ENCODE results near the gene PIK3R4. TPM values are rescaled to one million over a fixed set of nuclear protein-coding genes. Genes with fewer than 3 reads are reported as not detected.

PIK3R4 gene
- total RNA-seq, 1 experiment from 2014 or later, result 31.9 TPM

DNA sequence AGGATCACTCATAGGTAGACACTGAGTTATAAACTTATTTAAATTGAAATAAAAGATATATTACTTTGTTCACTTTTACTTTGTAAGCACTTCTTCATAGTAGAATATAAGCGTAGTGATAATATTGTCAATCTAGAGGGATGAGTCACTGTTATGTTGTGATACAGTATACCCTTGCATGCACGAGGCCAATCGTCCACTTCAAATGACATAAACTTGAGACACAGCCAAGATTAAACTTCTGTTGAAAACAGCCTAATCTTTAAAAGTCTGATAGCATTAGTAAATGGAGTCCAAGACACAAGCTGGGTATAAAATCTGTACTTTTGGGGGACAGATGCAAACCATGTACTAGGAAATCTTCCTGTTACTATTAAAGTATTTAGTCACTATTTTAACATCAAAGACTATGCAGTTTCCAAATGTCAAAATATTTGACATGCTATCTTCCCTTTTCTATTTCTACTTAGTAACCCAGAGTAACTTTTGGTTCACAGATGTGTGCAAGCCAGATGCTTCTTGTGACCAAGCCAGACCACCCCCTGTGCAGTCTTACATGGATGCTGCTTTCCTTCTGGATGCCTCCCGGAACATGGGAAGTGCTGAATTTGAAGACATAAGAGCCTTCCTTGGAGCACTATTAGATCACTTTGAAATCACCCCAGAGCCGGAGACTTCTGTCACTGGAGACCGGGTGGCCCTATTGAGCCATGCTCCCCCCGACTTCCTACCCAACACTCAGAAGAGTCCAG is 85.3 kb downstream of the PIK3R4 start:
- no peak for DNase-seq (ENCODE audit: low spot score)
- TF ChIP-seq, protein P1, sequence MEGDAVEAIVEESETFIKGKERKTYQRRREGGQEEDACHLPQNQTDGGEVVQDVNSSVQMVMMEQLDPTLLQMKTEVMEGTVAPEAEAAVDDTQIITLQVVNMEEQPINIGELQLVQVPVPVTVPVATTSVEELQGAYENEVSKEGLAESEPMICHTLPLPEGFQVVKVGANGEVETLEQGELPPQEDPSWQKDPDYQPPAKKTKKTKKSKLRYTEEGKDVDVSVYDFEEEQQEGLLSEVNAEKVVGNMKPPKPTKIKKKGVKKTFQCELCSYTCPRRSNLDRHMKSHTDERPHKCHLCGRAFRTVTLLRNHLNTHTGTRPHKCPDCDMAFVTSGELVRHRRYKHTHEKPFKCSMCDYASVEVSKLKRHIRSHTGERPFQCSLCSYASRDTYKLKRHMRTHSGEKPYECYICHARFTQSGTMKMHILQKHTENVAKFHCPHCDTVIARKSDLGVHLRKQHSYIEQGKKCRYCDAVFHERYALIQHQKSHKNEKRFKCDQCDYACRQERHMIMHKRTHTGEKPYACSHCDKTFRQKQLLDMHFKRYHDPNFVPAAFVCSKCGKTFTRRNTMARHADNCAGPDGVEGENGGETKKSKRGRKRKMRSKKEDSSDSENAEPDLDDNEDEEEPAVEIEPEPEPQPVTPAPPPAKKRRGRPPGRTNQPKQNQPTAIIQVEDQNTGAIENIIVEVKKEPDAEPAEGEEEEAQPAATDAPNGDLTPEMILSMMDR (conservative IDR thresholded peaks at IDR 0.05; ENCODE audit: low read depth, low read length), result no peak
- no peak for TF ChIP-seq EZH2 (IDR thresholded peaks at IDR 0.05; ENCODE audit: borderline replicate concordance, low read depth, low read length, poor library complexity, severe bottlenecking)
- BruUV-seq (replicated peaks), result no TSS peak
- POLR2A ChIA-PET (ENCODE audit: low non-redundant PET), result no interaction called here
- Histone ChIP-seq H3K27ac (ENCODE audit: low read depth, low read length, poor library complexity, severe bottlenecking) (no peak overlapping the region), H3K36me3 (ENCODE audit: insufficient read depth, low read length, poor library complexity, severe bottlenecking) (no peaks in the 10 kb centered on the region), H3K27me3 (replicated peaks; ENCODE audit: insufficient read depth, low read depth, low read length, poor library complexity) (no peaks in the 10 kb centered on the region), H3K9me3 (ENCODE audit: low read depth, low read length, poor library complexity, severe bottlenecking) (no peaks in the 10 kb centered on the region), H3K4me1 (ENCODE audit: insufficient read depth, low read length, poor library complexity, severe bottlenecking) (no peaks in the 10 kb centered on the region), H3K4me3 (ENCODE audit: low read depth, low read length, poor library complexity, severe bottlenecking) (no peak overlapping the region)
- intact Hi-C loops (cut with micrococcal nuclease; ENCODE audit: unreplicated experiment), result no loop called here
- CTCF ChIA-PET, result no interaction called here

DNA sequence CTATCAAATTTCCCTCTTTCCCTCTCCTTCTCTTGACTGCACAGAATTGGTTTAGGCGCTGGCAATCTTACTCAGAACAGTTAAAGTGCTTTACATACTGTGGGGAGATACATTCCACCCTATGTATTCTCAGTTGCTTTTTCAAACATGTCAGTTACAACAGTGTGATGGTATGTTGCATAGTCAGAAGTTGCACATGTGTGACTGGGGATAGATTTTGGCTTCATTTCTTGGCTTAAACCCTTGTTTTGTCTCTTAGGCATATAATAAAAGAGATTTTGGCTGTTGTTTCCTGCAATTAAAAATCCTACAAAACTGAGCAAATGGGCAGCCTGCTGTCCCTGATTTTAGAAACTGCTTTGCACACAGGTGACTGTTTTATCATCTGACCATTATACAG is 86.7 kb downstream of the PIK3R4 start:
- Histone ChIP-seq H3K36me3 (ENCODE audit: insufficient read depth, low read length, poor library complexity, severe bottlenecking) (no peaks in the 10 kb centered on the region), H3K4me3 (ENCODE audit: low read depth, low read length, poor library complexity, severe bottlenecking) (no peak overlapping the region), H3K27me3 (replicated peaks; ENCODE audit: insufficient read depth, low read depth, low read length, poor library complexity) (no peaks in the 10 kb centered on the region), H3K4me1 (ENCODE audit: insufficient read depth, low read length, poor library complexity, severe bottlenecking) (no peaks in the 10 kb centered on the region), H3K27ac (ENCODE audit: low read depth, low read length, poor library complexity, severe bottlenecking) (no peak overlapping the region), H3K9me3 (ENCODE audit: low read depth, low read length, poor library complexity, severe bottlenecking) (no peaks in the 10 kb centered on the region)
- TF ChIP-seq, protein P1 (conservative IDR thresholded peaks at IDR 0.05; ENCODE audit: low read depth, low read length), result no peak
- no peak for TF ChIP-seq EZH2 (IDR thresholded peaks at IDR 0.05; ENCODE audit: borderline replicate concordance, low read depth, low read length, poor library complexity, severe bottlenecking)
- no TSS peak for BruUV-seq (replicated peaks)
- no peak for DNase-seq (ENCODE audit: low spot score)
- intact Hi-C loops (cut with micrococcal nuclease; ENCODE audit: unreplicated experiment), result no loop called here
- ChIA-PET CTCF (no interaction called here), POLR2A (ENCODE audit: low non-redundant PET) (no interaction called here)

DNA sequence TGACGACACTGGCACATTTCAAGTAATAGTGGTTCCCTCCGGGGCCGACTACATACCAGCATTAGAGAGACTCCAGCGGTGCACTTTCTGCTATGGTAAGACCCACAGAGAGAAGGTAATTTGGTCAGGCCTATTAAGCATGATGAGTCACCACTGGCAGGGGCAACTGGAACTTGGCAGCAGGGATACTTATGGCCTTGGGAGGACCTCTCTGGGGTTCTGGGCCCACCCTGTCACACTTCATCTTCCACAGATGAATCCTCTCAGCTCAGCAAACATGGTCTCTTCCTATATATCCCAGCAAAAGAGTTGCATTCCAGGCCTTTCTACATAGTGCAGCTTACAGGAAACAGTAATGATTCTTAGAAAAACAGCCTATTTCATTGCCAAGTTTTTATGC is 88.0 kb downstream of the PIK3R4 start:
- no TSS peak for BruUV-seq (replicated peaks)
- peak; percentile 54 for DNase-seq (ENCODE audit: low spot score)
- no peak overlapping the region for H3K27ac ChIP-seq (ENCODE audit: low read depth, low read length, poor library complexity, severe bottlenecking)

More for the DNA sequence above, 88.0 kb downstream of the PIK3R4 start:
- no peaks in the 10 kb centered on the region for H3K36me3 ChIP-seq (ENCODE audit: insufficient read depth, low read length, poor library complexity, severe bottlenecking)
- H3K4me3 ChIP-seq (ENCODE audit: low read depth, low read length, poor library complexity, severe bottlenecking), result no peak overlapping the region
- H3K9me3 ChIP-seq (ENCODE audit: low read depth, low read length, poor library complexity, severe bottlenecking), result no peaks in the 10 kb centered on the region
- no peaks in the 10 kb centered on the region for H3K4me1 ChIP-seq (ENCODE audit: insufficient read depth, low read length, poor library complexity, severe bottlenecking)
- H3K27me3 ChIP-seq (replicated peaks; ENCODE audit: insufficient read depth, low read depth, low read length, poor library complexity), result no peaks in the 10 kb centered on the region
- ChIA-PET CTCF (interaction anchor here (0.6 kb wide), 1 partner anchor 10 kb away, joined by 3 read pairs; no protein-coding TSS in a partner anchor), POLR2A (ENCODE audit: low non-redundant PET) (no interaction called here)
- intact Hi-C loops (cut with micrococcal nuclease; ENCODE audit: unreplicated experiment), result no loop called here
- no peak for TF ChIP-seq EZH2 (IDR thresholded peaks at IDR 0.05; ENCODE audit: borderline replicate concordance, low read depth, low read length, poor library complexity, severe bottlenecking)
- TF ChIP-seq, protein P1 (conservative IDR thresholded peaks at IDR 0.05; ENCODE audit: low read depth, low read length), result no peak
